SK-N-SH (cell line): ENCODE measurements around the gene PLAC1.

Experiments
- CHD2 ChIP-seq: fragments of 150-350 bp; IDR thresholded peaks from 2 replicates; pipeline ENCODE4 v1.6.1; 2018; ENCODE audit warnings: low read length; ENCODE audit not compliant: partially characterized antibody
- CTCF ChIP-seq: fragments of 200-600 bp; sonication (generic); IDR thresholded peaks from 2 replicates; pipeline ENCODE4 v1.6.1; 2017; ENCODE audit warnings: antibody characterized with exemption, mild to moderate bottlenecking, moderate library complexity
- EZH2phosphoT487 ChIP-seq: fragments of 200-600 bp; sonication (generic); IDR thresholded peaks from 2 replicates; pipeline ENCODE4 v1.6.1; 2017; ENCODE audit warnings: low read depth, mixed run types, mild to moderate bottlenecking, antibody characterized with exemption, moderate library complexity, borderline replicate concordance
- FOXM1 ChIP-seq: IDR thresholded peaks from 2 replicates; pipeline ENCODE4 v1.4.0; 2012; ENCODE audit warnings: low read depth, mild to moderate bottlenecking
- JUND ChIP-seq: IDR thresholded peaks from 2 replicates; pipeline ENCODE4 v1.4.0; 2012
- POLR2AphosphoS5 ChIP-seq: IDR thresholded peaks from 2 replicates; pipeline ENCODE4 v1.6.1; 2012; ENCODE audit warnings: low read depth, low read length
- RCOR1 ChIP-seq: fragments of 150-350 bp; IDR thresholded peaks from 2 replicates; pipeline ENCODE4 v1.6.1; 2017; ENCODE audit warnings: antibody characterized with exemption, low read length
- REST ChIP-seq: IDR thresholded peaks from 2 replicates; pipeline ENCODE4 v1.6.1; 2012; ENCODE audit warnings: mild to moderate bottlenecking, low read depth, low read length, moderate library complexity
- SMC3 ChIP-seq: IDR thresholded peaks from 2 replicates; pipeline ENCODE4 v1.6.1; 2012; ENCODE audit warnings: low read depth, low read length, improper control_type of control experiment

GRCh38 chrX:134543288-134543687, 115.0 kb downstream of the PLAC1 start:
- TF ChIP-seq JUND, result 0 out of 2 replicates have a peak, but pooled peaks have one; percentile 2
- peak; percentile 42 for TF ChIP-seq POLR2AphosphoS5
- no peak for TF ChIP-seq SMC3
- TF ChIP-seq CTCF, result no peak
- TF ChIP-seq FOXM1, result no peak
- no peak for TF ChIP-seq EZH2phosphoT487
- no peak for TF ChIP-seq REST
- no peak for TF ChIP-seq RCOR1
- TF ChIP-seq CHD2, result no peak
